Stimulated activated CD8-positive, alpha-beta memory T cell treated with anti-CD3 and anti-CD28 coated beads, Interleukin-7, amount 100 ng/mL, for 48 hours (primary cell): ENCODE results near the gene GTF2H4.
"Not testable (repeated sequence)": the region's sequence is repeated elsewhere in the genome, so short reads cannot be mapped to it uniquely, and the experiment has no call there.

Experiments
- DNase-seq, 2 donors: peaks; one replicate each; pipeline ENCODE4 v3.0.0-alpha.2; 2020; ENCODE audit warnings: low read depth in 1 of 2; ENCODE audit errors: extremely low read depth in 1 of 2

GTF2H4 gene

GRCh38 chr6:30907758-30908591 is at the start of gene GTF2H4:
Gene GTF2H4 (plus strand): TSS chr6:30908207.
- DNase-seq, result peak; percentile 88 to 97

GRCh38 chr6:30859726-30860125 is 48.3 kb upstream of the GTF2H4 start:
- DNase-seq, result not testable (repeated sequence)

- DNase-seq, result no peak
These were observed 46.6 kb upstream of the GTF2H4 start for GRCh38 chr6:30861257-30862048.

GRCh38 chr6:30862156-30862875 is 45.7 kb upstream of the GTF2H4 start:
- no peak for DNase-seq

GRCh38 chr6:30864325-30864724 is 43.7 kb upstream of the GTF2H4 start:
- no peak for DNase-seq

GRCh38 chr6:30869241-30869749 is 38.7 kb upstream of the GTF2H4 start:
- DNase-seq, result not testable (repeated sequence)

GRCh38 chr6:30870546-30870945 is 37.5 kb upstream of the GTF2H4 start:
- DNase-seq, result no peak

GRCh38 chr6:30871592-30872183 is 36.3 kb upstream of the GTF2H4 start:
- DNase-seq, result no peak

- no peak for DNase-seq
These were observed 34.8 kb upstream of the GTF2H4 start for GRCh38 chr6:30873137-30873640.

GRCh38 chr6:30873795-30874194 is 34.2 kb upstream of the GTF2H4 start:
- not testable (repeated sequence) for DNase-seq

GRCh38 chr6:30875244-30876038 is 32.6 kb upstream of the GTF2H4 start:
- DNase-seq, result no peak

GRCh38 chr6:30876039-30876730 is 31.8 kb upstream of the GTF2H4 start:
- DNase-seq, result no peak

- peak; percentile 42 to 70 for DNase-seq
These were observed 30.4 kb upstream of the GTF2H4 start for GRCh38 chr6:30877419-30878262.

- DNase-seq, result no peak
These were observed 28.2 kb upstream of the GTF2H4 start for GRCh38 chr6:30879684-30880427.

GRCh38 chr6:30880698-30881252 is 27.2 kb upstream of the GTF2H4 start:
- DNase-seq, result no peak

- no peak for DNase-seq
These were observed 26.4 kb upstream of the GTF2H4 start for GRCh38 chr6:30881392-30882203.
